A673 (cell line): ENCODE measurements around the gene AGPAT3. TPM values are rescaled to one million over a fixed set of nuclear protein-coding genes. Genes with fewer than 3 reads are reported as not detected.

Experiments
- BruUV-seq: library from RNA; stranded (reverse); fragments of 400-500 nt; replicated peaks from 2 replicates; lab custom pipeline; 2021; lab: Mats Ljungman, UMichigan
- CTCF ChIA-PET: fragments of 300-600 bp; sonication (Branson Sonifier 250); formaldehyde crosslinking; loops from one replicate; lab custom pipeline; 2022; ENCODE audit warnings: antibody characterized with exemption; lab: Charles Lee
- POLR2A ChIA-PET: fragments of 300-600 bp; sonication (Branson Sonifier 250); formaldehyde crosslinking; loops from one replicate; lab custom pipeline; 2022; ENCODE audit warnings: antibody characterized with exemption; ENCODE audit not compliant: low non-redundant PET; lab: Charles Lee
- DNase-seq: peaks from one replicate; pipeline ENCODE4 v3.0.0-alpha.2; 2015; ENCODE audit warnings: low spot score
- H3K27ac ChIP-seq: fragments of 200-600 bp; sonication (generic); 2 replicates; pipeline ENCODE4 v1.5.1; 2016; ENCODE audit warnings: mixed run types, low read depth, mild to moderate bottlenecking, mixed read lengths, antibody characterized with exemption, low read length; ENCODE audit not compliant: poor library complexity, severe bottlenecking
- H3K27me3 ChIP-seq: fragments of 200-600 bp; sonication (generic); replicated peaks from 2 replicates; pipeline ENCODE4 v1.6.1; 2017; ENCODE audit warnings: mixed run types, low read depth, mild to moderate bottlenecking, mixed read lengths, antibody characterized with exemption, low read length; ENCODE audit not compliant: insufficient read depth, poor library complexity
- H3K36me3 ChIP-seq: fragments of 200-600 bp; sonication (generic); 2 replicates; pipeline ENCODE4 v1.6.1; 2016; ENCODE audit warnings: mixed run types, mild to moderate bottlenecking, mixed read lengths, antibody characterized with exemption, low read length; ENCODE audit not compliant: insufficient read depth, poor library complexity, severe bottlenecking
- H3K4me1 ChIP-seq: fragments of 200-600 bp; sonication (generic); 2 replicates; pipeline ENCODE4 v1.6.1; 2017; ENCODE audit warnings: mixed run types, mild to moderate bottlenecking, mixed read lengths, antibody characterized with exemption, low read length; ENCODE audit not compliant: insufficient read depth, poor library complexity, severe bottlenecking
- H3K4me3 ChIP-seq: fragments of 200-600 bp; sonication (generic); 2 replicates; pipeline ENCODE4 v1.5.1; 2016; ENCODE audit warnings: low read depth, mixed run types, mild to moderate bottlenecking, mixed read lengths, low read length; ENCODE audit not compliant: poor library complexity, severe bottlenecking
- H3K9me3 ChIP-seq: fragments of 200-600 bp; sonication (generic); 2 replicates; pipeline ENCODE4 v1.6.1; 2016; ENCODE audit warnings: mixed run types, low read depth, mild to moderate bottlenecking, mixed read lengths, antibody characterized with exemption, low read length; ENCODE audit not compliant: poor library complexity, severe bottlenecking
- CTCF ChIP-seq: fragments of 300-800, 200-600 bp; sonication (generic); conservative IDR thresholded peaks from 2 replicates; pipeline ENCODE4 v1.5.1; 2017; ENCODE audit warnings: low read depth, mild to moderate bottlenecking, antibody characterized with exemption, low read length, moderate library complexity, mixed read lengths
- EZH2 ChIP-seq: fragments of 200-600 bp; sonication (generic); IDR thresholded peaks from 2 replicates; pipeline ENCODE4 v1.6.1; 2017; ENCODE audit warnings: borderline replicate concordance, low read depth, mild to moderate bottlenecking, mixed read lengths, antibody characterized with exemption, low read length; ENCODE audit not compliant: poor library complexity, severe bottlenecking
- intact Hi-C: fragments of 100-400 bp; cut with micrococcal nuclease; formaldehyde crosslinking; loops from one replicate; pipeline ENCODE4 v1.10.0; 2022; ENCODE audit not compliant: unreplicated experiment
- total RNA-seq: library from RNA; stranded (reverse); gene quantifications from 2 replicates; pipeline ENCODE4 v1.2.3, GENCODE V29; 2021

AGPAT3 gene
- total RNA-seq, 1 experiment from 2014 or later: 69.6 TPM

- H3K36me3 ChIP-seq: no peaks in the 10 kb centered on the region
- no TSS peak for BruUV-seq
- no peak for TF ChIP-seq EZH2
- DNase-seq: no peak
- no peaks in the 10 kb centered on the region for H3K27me3 ChIP-seq
- intact Hi-C loops: no loop called here
- CTCF ChIA-PET: no interaction called here
- no peak overlapping the region for H3K27ac ChIP-seq
- H3K9me3 ChIP-seq: no peaks in the 10 kb centered on the region
- POLR2A ChIA-PET: no interaction called here
- no peak overlapping the region for H3K4me3 ChIP-seq
- peaks cover 6% of the 10 kb centered on the region for H3K4me1 ChIP-seq
These were observed 77.2 kb downstream of the AGPAT3 start for GRCh38 chr21:43942201-43942600.

DNA sequence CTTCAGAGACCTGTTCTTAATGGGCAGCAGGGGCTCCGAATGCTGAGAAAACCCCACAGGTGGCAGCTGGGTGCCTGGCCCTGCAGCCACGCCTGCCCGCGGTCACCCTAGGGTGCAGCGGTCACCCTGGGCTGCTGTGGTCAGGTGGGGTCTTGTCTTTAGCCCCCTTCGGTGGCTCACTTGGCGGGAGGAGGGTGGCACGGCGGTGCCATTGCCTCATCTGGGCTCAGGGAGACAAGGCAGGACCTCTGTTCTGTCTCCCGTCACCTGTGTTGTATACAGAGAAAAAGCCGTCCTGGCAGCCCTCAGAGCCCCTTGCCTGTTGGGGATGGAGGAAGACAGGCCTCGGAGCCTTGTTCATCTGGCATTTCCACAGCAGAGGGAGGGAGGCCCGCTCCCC, 77.6 kb downstream of the AGPAT3 start:
- ChIA-PET CTCF (no interaction called here), POLR2A (no interaction called here)
- Histone ChIP-seq H3K9me3 (no peaks in the 10 kb centered on the region), H3K4me3 (no peak overlapping the region), H3K36me3 (no peaks in the 10 kb centered on the region), H3K27me3 (no peaks in the 10 kb centered on the region), H3K27ac (no peak overlapping the region), H3K4me1 (peaks cover 6% of the 10 kb centered on the region)
- no TSS peak for BruUV-seq
- no peak for DNase-seq
- TF ChIP-seq CTCF (no peak), EZH2 (no peak)
- intact Hi-C loops: no loop called here

- intact Hi-C loops: no loop called here
- Histone ChIP-seq H3K27me3 (no peaks in the 10 kb centered on the region), H3K36me3 (no peaks in the 10 kb centered on the region), H3K4me1 (peaks cover 3% of the 10 kb centered on the region), H3K27ac (no peak overlapping the region), H3K9me3 (no peaks in the 10 kb centered on the region), H3K4me3 (no peak overlapping the region)
- POLR2A ChIA-PET: no interaction called here
- CTCF ChIA-PET: no interaction called here
- no peak for DNase-seq
- BruUV-seq: no TSS peak
- TF ChIP-seq EZH2: no peak
- TF ChIP-seq CTCF: no peak
These were observed 78.6 kb downstream of the AGPAT3 start for GRCh38 chr21:43943512-43944077.

- POLR2A ChIA-PET: no interaction called here
- no peaks in the 10 kb centered on the region for H3K36me3 ChIP-seq
- TF ChIP-seq CTCF: no peak
- TF ChIP-seq EZH2: no peak
- H3K4me3 ChIP-seq: no peak overlapping the region
- no peak for DNase-seq
- H3K27me3 ChIP-seq: no peaks in the 10 kb centered on the region
- H3K27ac ChIP-seq: no peak overlapping the region
- H3K4me1 ChIP-seq: no peaks in the 10 kb centered on the region
- intact Hi-C loops: no loop called here
- no TSS peak for BruUV-seq
- CTCF ChIA-PET: no interaction called here
- H3K9me3 ChIP-seq: peaks cover 5% of the 10 kb centered on the region
These were observed 79.1 kb downstream of the AGPAT3 start for GRCh38 chr21:43944078-43944633.
